GM15510 (cell line): ENCODE data around the gene SLC3A2.

Source experiments
- POLR2A ChIP-seq: IDR thresholded peaks from 3 replicates; pipeline ENCODE4 v1.6.1; 2011; ENCODE audit warnings: borderline replicate concordance; ENCODE audit not compliant: insufficient read length; ENCODE audit errors: extremely low read depth

The SLC3A2 gene

GRCh38 chr11:62880803-62881578 lies at the start of gene SLC3A2:
SLC3A2 (plus strand) TSS chr11:62880896; CDS start chr11:62881024, 128 bp downstream.
- peak; percentile 98 for TF ChIP-seq POLR2A

DNA sequence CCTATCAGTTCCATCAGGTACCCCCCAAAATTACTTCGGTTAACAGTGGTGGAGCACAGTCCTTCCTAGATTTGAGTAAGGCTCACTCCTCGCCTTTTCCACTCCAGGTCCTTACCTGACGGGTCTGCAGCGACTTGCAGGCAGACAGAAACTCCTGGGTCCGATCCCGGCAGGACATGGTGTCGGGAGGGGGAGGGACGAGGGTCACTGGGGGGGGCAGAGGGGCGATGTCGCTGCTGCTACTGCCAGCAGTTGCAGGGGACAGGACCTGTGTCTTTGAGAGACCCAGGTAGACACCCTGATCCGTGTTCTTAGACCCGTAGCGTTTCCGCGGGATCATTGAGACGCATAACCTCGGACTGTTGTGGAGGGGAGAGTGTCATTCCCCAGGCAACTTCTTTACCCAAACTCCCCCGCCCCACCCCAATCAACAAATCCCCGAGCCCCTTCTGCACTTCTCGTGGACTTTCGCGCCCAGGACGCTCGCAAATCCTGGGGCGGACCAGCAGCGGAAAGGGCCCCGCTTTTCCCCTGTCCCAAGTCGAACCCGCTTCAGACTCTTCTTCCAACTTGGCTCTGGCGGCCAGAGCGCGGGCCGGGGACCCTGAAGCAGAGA lies 49.7 kb upstream of the SLC3A2 start:
- TF ChIP-seq POLR2A, result no peak

DNA sequence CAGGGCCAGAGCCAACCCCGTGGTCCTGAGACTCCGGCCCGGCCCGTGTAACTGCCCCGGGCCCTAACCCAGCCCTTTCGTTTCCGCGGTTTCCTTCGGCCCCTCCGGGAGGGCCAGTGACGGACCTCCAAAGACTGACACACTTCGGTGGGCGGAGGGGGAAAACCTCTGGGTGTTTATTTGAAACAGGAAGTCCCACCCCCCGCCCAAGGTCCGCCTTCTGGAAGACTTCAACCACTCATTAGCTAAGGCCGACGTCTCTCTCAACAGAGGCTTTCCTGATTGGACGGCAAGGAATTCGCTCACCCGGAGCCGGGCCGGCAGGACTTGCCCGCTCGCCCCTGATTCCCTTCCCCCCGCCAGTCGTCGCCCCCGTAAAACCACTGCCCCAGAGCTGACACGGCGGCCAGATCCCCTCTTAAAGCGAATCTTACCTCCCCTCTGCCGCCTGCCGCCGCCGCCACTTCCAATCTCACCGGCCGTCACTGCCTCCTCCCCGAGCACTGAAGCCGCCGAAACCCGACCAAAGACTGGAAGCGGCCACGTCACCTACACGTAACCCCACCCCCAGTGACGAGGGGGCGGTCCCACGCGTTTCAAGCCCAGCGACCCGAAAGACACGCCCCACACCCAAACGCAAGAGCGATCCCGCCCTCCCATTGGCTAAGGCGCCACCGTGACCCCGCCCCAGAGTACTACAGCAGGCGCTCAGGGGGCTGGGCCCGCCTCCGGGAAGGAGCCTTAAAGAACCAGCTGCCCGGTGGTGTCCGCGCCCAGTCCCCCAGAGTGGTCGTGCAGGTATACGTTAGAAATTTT lies 49.0 kb upstream of the SLC3A2 start, which contains the start of gene STX5:
TSS of gene STX5 (minus strand) at position 532 of the 816 bp plus-strand sequence. CDS start 808 bp downstream, outside the sequence.
- peak; percentile 68 for TF ChIP-seq POLR2A

DNA sequence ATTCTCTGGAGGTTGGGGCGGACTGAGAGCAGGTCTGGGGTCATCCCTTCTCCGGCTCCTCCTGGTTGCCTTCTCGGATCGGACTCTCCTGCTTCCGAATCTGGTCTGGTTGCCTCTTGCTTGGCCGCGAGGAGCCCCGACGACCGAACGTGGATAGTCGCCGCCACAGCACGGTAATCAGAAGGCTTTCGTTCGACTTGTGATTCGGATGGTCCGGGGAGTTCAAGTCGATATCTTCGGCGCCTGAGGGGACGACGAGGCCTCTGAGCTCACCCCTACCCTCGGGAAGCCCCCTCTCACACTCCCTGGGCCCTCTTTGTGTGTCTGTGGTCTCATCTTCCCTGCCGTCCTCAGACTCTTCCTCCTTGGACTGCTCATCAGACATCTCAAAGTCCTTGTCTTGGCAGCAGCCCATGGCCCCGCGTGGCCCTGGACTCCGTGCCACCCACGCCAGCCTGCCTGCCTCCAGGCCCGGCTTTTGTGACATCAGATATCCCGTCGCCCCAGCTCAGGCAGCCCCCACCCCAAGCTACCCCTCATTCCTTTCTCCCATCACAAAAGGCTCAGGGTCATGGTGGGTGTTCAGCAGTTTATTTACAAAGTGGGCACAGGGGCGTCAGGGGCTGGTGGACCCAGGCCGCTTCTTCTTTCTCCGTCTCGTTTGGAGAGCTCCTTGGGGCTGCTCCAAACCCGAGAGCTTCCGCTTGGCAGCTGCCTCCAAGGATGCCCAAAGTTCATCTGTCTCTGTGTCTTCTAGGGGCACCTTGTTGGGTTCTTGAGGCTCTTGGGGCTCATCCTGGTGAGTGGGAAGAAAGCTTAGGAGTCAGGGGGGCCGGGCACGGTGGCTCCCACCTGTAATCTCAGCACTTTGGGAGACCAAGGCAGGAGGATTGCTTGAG lies 48.1 kb upstream of the SLC3A2 start, which contains the start of gene TEX54:
TSS of gene TEX54 (minus strand) at position 506 of the 899 bp plus-strand sequence.
- TF ChIP-seq POLR2A, result no peak

DNA sequence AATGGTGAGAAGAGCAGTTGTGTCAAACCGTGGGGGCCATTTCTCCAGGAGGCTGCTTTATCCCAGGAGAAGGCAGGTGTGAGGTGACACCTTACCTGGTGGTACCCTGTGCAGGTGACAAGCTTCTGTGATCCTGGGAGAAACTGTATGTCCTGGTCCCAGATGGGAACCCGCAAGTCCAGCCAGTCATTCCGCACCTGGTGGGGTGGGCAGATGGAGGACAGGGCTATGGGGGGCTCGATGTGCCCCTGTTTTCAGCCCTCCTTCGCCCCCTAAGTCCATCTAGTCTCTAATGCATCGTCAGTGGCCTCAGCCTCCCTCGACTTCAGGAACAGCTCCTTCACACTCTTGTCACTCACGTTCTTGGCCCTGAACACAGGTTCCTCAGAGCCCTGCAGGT lies 45.4 kb upstream of the SLC3A2 start:
- no peak for TF ChIP-seq POLR2A

- TF ChIP-seq POLR2A, result peak; percentile 92
Observed at GRCh38 chr11:62839050-62839945, 41.4 kb upstream of the SLC3A2 start, which contains the start of gene WDR74. WDR74 (minus strand) TSS chr11:62839590; CDS start chr11:62839570, 20 bp downstream.

DNA sequence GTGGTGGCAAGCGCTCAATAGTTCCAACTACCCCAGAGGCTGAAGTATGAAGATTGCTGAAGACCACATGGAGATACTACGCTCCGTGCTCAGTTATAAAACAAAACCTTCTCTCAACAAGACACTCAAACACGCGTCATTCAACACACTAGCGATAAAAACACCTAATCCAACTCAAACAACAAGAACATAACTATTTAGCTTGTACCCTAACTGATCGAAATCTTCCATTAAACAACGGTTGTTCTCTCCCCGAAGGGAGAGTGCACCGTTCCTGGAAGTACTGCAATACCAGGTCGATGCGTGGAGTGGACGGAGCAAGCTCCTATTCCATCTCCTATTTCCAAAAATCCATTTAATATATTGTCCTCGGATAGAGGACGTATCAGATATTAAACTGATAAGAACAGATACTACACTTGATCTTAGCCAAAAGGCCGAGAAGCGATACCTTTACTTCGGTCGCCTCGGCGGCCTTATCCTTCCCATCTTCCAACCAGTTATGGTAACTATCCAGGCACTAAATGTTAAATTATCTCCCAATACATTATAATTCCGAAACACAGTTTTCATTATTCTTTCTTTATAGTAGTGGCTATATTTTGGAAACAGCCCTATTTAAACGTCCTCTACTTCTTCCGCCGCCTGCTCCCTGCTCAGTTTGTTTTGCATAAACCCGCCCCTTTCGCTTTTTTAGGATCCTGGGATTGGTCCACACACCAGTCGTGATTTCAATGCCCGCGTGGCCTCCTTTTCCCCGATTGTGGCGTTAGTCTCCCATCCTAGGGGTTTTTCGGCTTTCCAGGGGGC lies 39.1 kb upstream of the SLC3A2 start:
- peak; percentile 99 for TF ChIP-seq POLR2A

GRCh38 chr11:62842171-62842741 lies 38.4 kb upstream of the SLC3A2 start:
- no peak for TF ChIP-seq POLR2A

- no peak for TF ChIP-seq POLR2A
Observed at GRCh38 chr11:62843466-62843865, 37.2 kb upstream of the SLC3A2 start.

GRCh38 chr11:62844154-62844553 lies 36.5 kb upstream of the SLC3A2 start:
- no peak for TF ChIP-seq POLR2A

- no peak for TF ChIP-seq POLR2A
Observed at GRCh38 chr11:62846177-62846576, 34.5 kb upstream of the SLC3A2 start.
